ENCODE results near the gene PLA2G2C.
"Not testable (repeated sequence)": the region's sequence is repeated elsewhere in the genome, so short reads cannot be mapped to it uniquely, and the experiment has no call there.

Gene PLA2G2C, protein sequence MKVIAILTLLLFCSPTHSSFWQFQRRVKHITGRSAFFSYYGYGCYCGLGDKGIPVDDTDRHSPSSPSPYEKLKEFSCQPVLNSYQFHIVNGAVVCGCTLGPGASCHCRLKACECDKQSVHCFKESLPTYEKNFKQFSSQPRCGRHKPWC

DNA sequence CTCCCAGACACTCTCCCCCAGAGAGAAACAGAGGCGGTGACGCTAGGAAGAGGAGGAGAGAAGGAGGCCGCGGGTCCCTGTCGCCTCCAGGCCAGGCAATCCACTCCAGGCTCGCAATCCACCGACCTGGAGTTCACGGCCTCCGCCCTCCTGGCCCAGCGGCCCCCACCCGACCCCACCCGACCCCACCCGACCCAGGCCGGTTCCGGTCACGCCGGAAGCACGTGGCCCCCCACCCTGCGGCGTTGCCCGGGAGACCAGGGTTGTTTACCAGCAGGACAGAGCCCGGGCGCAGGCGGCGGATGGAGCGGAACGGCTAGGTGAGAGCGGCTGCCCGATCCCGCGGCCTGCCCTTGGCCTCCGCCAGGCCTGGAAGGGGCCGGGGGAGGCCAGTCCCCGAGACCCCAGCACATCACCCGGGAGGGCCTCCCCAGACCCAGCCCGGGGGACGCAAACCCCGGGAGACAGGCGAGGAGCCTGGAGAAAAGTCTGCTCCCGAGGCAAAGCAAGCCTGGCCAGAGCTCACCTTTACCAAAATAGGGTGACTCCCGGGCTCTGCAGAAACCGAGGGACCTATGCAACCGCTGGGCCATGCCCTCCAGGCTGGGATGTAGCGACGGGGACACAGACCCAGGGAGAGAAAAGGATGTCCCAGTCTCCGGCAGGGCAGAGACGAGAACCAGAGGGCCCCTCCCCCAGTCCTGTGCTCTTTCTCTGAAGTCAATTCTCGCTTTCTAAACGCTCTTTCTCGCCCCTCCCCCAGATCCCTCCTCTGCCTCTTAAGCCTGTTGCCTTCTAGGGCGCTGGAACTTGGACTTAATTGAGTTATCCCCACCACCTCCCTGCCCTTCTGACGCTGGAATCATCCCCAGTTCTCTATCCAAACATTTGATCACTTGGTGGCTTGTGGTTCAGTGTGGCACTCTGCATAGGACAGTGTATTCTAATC is at the start of gene PLA2G2C, which contains the start of gene UBXN10:
PLA2G2C (minus strand) TSS at position 685 of the 949 bp plus-strand sequence. CDS start 9,155 bp downstream, outside the sequence.
UBXN10 (plus strand) TSS at position 263 of the 949 bp plus-strand sequence. CDS start 4,466 bp downstream, outside the sequence.
- DNase-seq = peak; percentile 68 to 70

GRCh38 chr1:20234788-20235535 is 48.6 kb upstream of the PLA2G2C start:
- DNase-seq = no peak

DNA sequence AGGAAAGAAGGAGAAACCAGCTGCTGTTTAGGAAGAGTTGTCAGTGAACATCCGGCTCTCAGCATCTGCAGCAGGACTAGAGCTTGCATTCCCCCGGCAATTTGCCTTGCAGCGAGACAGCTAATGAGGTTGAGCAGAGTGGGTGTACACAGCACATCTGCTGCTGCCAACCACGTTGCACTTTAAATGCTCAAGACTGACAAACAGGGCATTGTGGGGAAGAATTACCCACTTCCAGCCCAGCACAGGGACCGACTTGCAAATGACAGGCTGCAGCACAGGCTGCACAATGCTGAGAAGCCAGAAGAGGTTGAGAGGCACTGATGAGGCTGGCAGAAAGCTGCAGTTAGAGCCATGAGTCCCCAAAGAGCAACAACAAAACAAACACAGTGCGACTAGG is 47.5 kb upstream of the PLA2G2C start:
- DNase-seq = no peak

DNA sequence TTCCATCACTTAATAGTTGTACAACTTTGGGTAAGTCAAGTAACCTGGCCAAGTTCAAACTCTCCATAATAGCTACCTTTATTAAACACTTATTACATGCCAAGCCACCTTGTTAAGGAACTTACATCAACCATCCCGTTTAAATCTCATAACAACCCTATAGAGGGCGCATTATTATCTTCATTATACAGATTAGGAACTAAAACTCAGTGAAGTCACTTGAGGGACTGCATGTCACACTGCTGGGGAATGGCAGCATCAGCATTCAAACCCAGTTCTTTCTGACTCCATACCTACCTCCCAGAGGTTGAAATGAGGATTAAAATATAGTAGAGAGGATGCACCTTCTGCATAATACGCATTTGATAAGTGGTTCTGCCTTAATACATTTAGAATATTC is 47.1 kb upstream of the PLA2G2C start:
- no peak for DNase-seq

DNA sequence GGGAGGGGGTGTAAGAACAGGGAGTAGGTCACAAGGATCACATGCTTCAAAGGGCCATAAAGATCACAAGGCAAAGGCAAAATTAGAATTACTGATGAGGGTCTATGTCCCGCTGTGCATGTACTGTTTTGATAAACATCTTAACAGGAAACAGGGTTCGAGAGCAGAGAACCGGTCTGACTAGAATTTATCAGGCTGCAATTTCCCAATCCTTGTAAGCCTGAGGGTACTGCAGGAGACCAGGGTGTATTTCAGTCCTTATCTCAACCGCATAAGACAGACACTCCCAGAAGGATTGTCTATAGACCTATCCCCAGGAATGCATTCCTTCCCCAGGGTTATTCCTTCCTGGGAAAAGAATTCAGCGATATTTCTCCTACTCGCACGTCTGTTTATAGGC is 46.2 kb upstream of the PLA2G2C start:
- not testable (repeated sequence) for DNase-seq

- no peak for DNase-seq
These were observed 42.9 kb upstream of the PLA2G2C start for GRCh38 chr1:20229171-20229570.

GRCh38 chr1:20228314-20228825 is 42.1 kb upstream of the PLA2G2C start:
- DNase-seq = no peak

DNA sequence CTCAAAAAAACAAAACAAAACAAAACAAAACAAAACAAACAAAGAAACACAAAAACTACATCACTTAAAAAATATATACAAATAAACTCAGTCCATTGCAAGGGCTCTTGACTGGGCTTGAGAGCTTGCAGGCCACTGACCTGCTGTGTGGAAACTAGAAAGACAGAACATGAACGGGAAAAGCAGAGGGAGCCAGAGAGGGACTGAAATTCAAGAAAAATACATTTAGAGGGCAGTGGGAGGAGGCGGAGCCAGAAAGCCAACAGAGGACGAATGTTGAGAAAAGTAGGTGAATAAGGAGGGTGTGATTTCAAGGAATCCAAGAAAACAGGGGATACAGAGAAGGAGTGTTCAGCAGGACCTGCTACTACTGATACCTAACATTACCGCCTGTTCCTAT is 41.4 kb upstream of the PLA2G2C start:
- DNase-seq = no peak

- DNase-seq = no peak
These were observed 38.2 kb upstream of the PLA2G2C start for GRCh38 chr1:20224546-20224945.

GRCh38 chr1:20223551-20224419 is 37.5 kb upstream of the PLA2G2C start:
- no peak for DNase-seq

GRCh38 chr1:20223106-20223505 is 36.8 kb upstream of the PLA2G2C start:
- DNase-seq = no peak

- no peak for DNase-seq
These were observed 33.7 kb upstream of the PLA2G2C start for GRCh38 chr1:20220036-20220435.

- not testable (repeated sequence) for DNase-seq
These were observed 32.7 kb upstream of the PLA2G2C start for GRCh38 chr1:20219053-20219452.

GRCh38 chr1:20216574-20216973 is 30.3 kb upstream of the PLA2G2C start:
- DNase-seq = no peak

DNA sequence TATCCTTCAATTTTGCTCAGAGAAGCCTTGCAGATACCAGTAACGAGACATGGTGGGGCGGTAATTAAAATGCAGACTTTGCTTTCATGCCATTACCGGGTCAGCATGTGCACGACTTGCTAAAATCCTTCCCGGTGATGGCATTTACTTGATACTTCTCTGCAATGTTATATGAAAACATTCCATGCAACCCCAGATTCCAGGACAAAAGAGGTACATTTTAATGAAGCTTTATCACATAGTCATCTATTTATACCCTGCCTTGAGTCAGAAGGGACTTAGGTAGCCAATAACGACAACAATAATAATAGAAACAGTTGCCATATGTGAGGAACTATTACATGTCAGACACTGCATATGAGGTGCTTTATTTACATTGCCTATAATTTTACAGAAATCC is 29.4 kb upstream of the PLA2G2C start:
- no peak for DNase-seq

DNA sequence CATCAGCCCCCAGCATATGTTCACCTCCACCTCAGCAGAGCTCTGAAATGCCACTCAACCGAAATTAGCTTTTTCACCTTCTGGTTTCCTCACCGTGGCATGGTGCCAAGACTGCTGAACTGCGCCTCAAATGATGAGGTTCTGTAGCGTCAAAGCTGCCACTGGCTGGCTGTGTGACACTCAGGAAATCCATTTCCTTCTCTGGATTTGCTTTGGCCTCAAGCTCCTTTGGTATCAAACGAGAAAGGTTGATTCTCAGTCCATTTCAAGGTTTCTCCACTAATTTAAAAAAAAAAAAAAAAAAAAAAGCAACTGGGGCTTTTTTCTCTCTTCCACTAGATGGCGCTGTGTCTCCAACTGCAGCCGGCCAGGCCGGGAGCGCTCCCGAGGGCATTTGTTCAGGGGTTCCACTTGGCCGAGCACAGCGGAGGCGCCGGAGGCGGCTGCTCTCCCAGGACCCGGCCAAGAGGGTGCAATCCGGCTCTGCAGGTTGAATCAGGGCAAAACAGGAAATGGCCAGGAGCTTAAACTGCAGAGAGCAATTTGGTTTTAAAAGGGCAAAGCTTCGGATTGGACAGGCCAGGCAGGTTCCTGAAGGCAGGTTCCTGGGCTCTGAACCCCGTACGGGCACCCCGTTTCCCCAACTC is 26.5 kb upstream of the PLA2G2C start:
- peak; percentile 29 to 43 for DNase-seq

- DNase-seq = no peak
These were observed 25.9 kb upstream of the PLA2G2C start for GRCh38 chr1:20212085-20212684.

- DNase-seq = no peak
These were observed 25.2 kb upstream of the PLA2G2C start for GRCh38 chr1:20211511-20211931.

DNA sequence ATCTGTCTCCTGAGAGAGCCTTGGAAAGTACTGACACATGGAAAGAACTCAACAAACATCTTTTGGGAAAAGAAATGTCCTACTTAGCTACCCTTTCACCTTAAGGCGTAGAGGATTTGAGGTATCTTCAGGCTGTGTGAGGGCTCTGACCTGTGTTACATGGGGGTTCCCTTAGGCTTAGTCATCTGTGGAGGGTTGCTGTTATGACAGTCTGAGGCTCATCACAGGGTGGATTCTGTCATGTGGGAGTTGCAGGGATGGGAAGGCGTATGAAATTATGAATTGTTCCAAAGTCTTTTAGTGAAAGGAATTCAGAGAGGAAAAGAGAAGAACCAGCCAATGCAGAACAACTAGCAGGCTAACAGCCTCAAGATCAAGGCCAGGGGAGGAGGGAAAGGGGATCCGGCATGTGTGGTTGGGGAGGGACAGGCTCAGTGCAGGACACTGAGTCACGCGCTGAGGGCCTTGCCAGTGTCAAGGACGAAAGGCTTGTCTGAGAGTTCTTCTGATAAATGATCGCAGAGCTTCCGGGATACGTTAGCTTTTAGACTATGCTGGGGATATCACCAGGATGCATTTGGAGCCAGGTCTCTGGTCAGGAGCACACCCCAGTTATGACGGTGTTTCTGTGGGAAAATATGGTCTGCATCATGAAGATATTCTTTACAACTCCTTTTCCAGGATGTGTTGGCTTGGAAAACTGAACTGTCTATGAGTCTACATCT is 24.6 kb upstream of the PLA2G2C start:
- DNase-seq = no peak

GRCh38 chr1:20209471-20209870 is 23.2 kb upstream of the PLA2G2C start:
- DNase-seq = no peak

Data from stimulated activated CD4-positive, alpha-beta T cell treated with anti-CD3 and anti-CD28 coated beads, Interleukin-2, amount 100 ng/mL, for 48 hours (primary cell).